Measurements from ENCODE around the gene CD4. TPM values are rescaled to one million over a fixed set of nuclear protein-coding genes. Genes with fewer than 3 reads are reported as not detected.

CD4 gene
- total and polyA plus RNA-seq, 2 of the 4 experiments (the other 2 are of a cell fraction) = 5.7 to 15.0 TPM

- peaks cover 17 to 64% of the 10 kb centered on the region in 2 experiments for H3K79me1 ChIP-seq (ENCODE audit: low read depth in 1 of 2, low read length in 2 of 2)
- H3K27me3 ChIP-seq (ENCODE audit: control insufficient read depth, insufficient read depth, low read length) = no peaks in the 10 kb centered on the region
- H2AK9ac ChIP-seq (replicated peaks; ENCODE audit: low read depth, low read length, poor library complexity) = no peak overlapping the region
- no peak overlapping the region for H2AFZ ChIP-seq (replicated peaks; ENCODE audit: low read length, poor library complexity)
- H4K91ac ChIP-seq (ENCODE audit: insufficient read depth, low read depth, low read length) = no peak overlapping the region
- H3K23ac ChIP-seq (ENCODE audit: low read depth, low read length) = no peak overlapping the region; the same call in 1 of the 2 replicates
- ChIA-PET CTCF (no interaction called here), POLR2A (ENCODE audit: unreplicated experiment) (no interaction called here)
- H3K56ac ChIP-seq (ENCODE audit: extremely low read depth, insufficient read depth, low read length) = no peak overlapping the region
- H3K4me3 ChIP-seq (ENCODE audit: insufficient read depth, low read depth, low read length) = no peak overlapping the region
- no peak overlapping the region for H2BK15ac ChIP-seq (ENCODE audit: low read depth, low read length)
- no peaks in the 10 kb centered on the region for H3K9me3 ChIP-seq (ENCODE audit: control insufficient read depth, insufficient read depth, low read length)
- no peak overlapping the region for H2BK120ac ChIP-seq (ENCODE audit: low read depth, low read length)
- BruUV-seq (replicated peaks) = no TSS peak
- no peak overlapping the region for H3K4ac ChIP-seq (ENCODE audit: low read depth, low read length)
- no peak overlapping the region for H3K18ac ChIP-seq (ENCODE audit: low read depth, low read length)
- peaks cover 6% of the 10 kb centered on the region; the same call in 1 of the 2 replicates for H3K9me1 ChIP-seq (ENCODE audit: insufficient read depth, low read length)
- no peak overlapping the region for H4K5ac ChIP-seq (ENCODE audit: low read depth, low read length)
- H3K27ac ChIP-seq (ENCODE audit: insufficient read depth, low read length) = no peak overlapping the region
- H4K8ac ChIP-seq (ENCODE audit: low read depth in 2 of 2, low read length in 2 of 2) = no peak overlapping the region
- no peak overlapping the region for H3K4me2 ChIP-seq (ENCODE audit: low read depth, low read length)
- dilution Hi-C loops (cut with HindIII; ENCODE audit: low sequenced_read_pairs, unreplicated experiment) (no loop called here), in situ Hi-C loops (cut with MboI; ENCODE audit: low sequenced_read_pairs) (no loop called here), intact Hi-C loops (cut with micrococcal nuclease) (no loop called here)
- no peak overlapping the region for H2AK5ac ChIP-seq (ENCODE audit: low read depth, low read length)
- no peak for TF ChIP-seq RCOR1 (IDR thresholded peaks at IDR 0.05; ENCODE audit: insufficient replicate concordance, low read length)
- TF ChIP-seq, protein P1, sequence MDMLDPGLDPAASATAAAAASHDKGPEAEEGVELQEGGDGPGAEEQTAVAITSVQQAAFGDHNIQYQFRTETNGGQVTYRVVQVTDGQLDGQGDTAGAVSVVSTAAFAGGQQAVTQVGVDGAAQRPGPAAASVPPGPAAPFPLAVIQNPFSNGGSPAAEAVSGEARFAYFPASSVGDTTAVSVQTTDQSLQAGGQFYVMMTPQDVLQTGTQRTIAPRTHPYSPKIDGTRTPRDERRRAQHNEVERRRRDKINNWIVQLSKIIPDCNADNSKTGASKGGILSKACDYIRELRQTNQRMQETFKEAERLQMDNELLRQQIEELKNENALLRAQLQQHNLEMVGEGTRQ (IDR thresholded peaks at IDR 0.05; ENCODE audit: low read depth, low read length) = no peak
- no peak for TF ChIP-seq RAD21 (IDR thresholded peaks at IDR 0.05; ENCODE audit: low read length)
- no peak for TF ChIP-seq ELK1 (IDR thresholded peaks at IDR 0.05; ENCODE audit: borderline replicate concordance, low read depth, low read length)
- TF ChIP-seq NFE2L2 (IDR thresholded peaks at IDR 0.05; ENCODE audit: low read depth, low read length) = no peak
- TF ChIP-seq CEBPB (IDR thresholded peaks at IDR 0.05; ENCODE audit: low read depth, low read length) = no peak
- no peak for TF ChIP-seq BHLHE40 (IDR thresholded peaks at IDR 0.05; ENCODE audit: low read depth, low read length)
- no peak for TF ChIP-seq MAZ (IDR thresholded peaks at IDR 0.05; ENCODE audit: borderline replicate concordance, low read depth, low read length)
- no peak for TF ChIP-seq FOS (IDR thresholded peaks at IDR 0.05; ENCODE audit: low read depth, low read length)
- TF ChIP-seq, protein P2, sequence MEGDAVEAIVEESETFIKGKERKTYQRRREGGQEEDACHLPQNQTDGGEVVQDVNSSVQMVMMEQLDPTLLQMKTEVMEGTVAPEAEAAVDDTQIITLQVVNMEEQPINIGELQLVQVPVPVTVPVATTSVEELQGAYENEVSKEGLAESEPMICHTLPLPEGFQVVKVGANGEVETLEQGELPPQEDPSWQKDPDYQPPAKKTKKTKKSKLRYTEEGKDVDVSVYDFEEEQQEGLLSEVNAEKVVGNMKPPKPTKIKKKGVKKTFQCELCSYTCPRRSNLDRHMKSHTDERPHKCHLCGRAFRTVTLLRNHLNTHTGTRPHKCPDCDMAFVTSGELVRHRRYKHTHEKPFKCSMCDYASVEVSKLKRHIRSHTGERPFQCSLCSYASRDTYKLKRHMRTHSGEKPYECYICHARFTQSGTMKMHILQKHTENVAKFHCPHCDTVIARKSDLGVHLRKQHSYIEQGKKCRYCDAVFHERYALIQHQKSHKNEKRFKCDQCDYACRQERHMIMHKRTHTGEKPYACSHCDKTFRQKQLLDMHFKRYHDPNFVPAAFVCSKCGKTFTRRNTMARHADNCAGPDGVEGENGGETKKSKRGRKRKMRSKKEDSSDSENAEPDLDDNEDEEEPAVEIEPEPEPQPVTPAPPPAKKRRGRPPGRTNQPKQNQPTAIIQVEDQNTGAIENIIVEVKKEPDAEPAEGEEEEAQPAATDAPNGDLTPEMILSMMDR (conservative IDR thresholded peaks at IDR 0.05; ENCODE audit: low read depth, low read length) = no peak
- no peak for TF ChIP-seq POLR2A (IDR thresholded peaks at IDR 0.05; ENCODE audit: low read depth, low read length)
- no peak overlapping the region for H2BK5ac ChIP-seq (ENCODE audit: low read depth, low read length, poor library complexity, severe bottlenecking)
- H4K20me1 ChIP-seq (ENCODE audit: insufficient read depth, low read length) = peaks cover 12% of the 10 kb centered on the region
- WGBS, 2 experiments (ENCODE audit: extremely low coverage in 2 of 2, insufficient read length in 1 of 2) = 88% methylated on average over 5 of the region's 12 CpGs; no CpG with 5 or more reads in 1 of the 2 experiments
- peaks cover 10% of the 10 kb centered on the region for H3K4me1 ChIP-seq (ENCODE audit: control insufficient read depth, insufficient read depth, low read length)
- H3K9ac ChIP-seq (ENCODE audit: low read depth, low read length) = no peak overlapping the region
- H3K36me3 ChIP-seq (ENCODE audit: control insufficient read depth, insufficient read depth, low read length) = peaks cover 39% of the 10 kb centered on the region
- no peak overlapping the region for H3K14ac ChIP-seq (replicated peaks; ENCODE audit: low read depth, low read length)
- DNase-seq (no peak), ATAC-seq (ENCODE audit: low read depth) (no peak)
- no peak overlapping the region for H2BK20ac ChIP-seq (ENCODE audit: low read depth, low read length)
Observed at GRCh38 chr12:6831450-6831995, 42.2 kb downstream of the CD4 start.
